GM19239 (cell line): ENCODE data around the gene MYO18B.

Experiments
- DNase-seq: peaks from one replicate; pipeline ENCODE4 v3.0.0; 2011; ENCODE audit warnings: low spot score; ENCODE audit not compliant: insufficient read length
- FAIRE-seq: peaks from 2 replicates; lab custom pipeline; 2011; peaks lifted over from hg19 to GRCh38; lab: Jason Lieb, UNC

The MYO18B gene

GRCh38 chr22:25841775-25842174 lies 99.8 kb downstream of the MYO18B start:
- DNase-seq (no peak), FAIRE-seq (no peak)

DNA sequence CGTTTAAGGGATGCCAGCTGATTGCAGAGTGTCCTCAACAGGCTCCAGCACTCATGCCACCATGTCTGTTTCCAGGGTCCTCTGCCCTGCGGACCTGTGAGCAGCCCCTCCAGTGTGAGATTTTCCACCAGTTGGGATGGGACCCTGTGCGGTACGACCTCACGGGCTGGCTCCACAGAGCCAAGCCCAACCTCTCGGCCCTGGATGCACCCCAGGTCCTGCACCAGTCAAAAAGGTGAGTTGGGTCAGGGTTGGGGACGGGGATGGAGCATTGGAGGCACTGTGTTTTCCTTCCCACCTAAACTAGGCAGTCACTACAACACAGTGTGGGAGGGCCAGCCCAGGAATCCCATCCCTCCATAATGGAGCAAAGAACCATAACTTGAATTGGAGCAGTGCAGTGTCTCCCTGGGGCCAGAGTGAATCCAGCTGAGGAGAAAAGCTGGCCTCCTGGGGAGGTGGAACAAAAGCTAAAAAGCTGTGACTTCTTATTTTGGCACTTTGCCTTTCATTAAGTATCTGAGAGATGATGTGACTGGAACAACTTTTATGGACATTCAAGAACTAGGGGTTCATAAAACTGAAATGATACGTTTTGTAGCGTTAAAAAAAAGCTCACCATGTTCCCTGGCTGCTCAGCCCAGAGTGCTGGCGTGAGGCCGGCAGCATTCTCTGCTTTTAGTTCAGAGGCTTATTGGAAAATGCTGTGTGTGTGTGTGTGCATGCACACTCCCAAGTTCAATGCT lies 101.8 kb downstream of the MYO18B start:
- no peak for DNase-seq
- FAIRE-seq = no peak

- FAIRE-seq (no peak), DNase-seq (no peak)
These were observed 102.6 kb downstream of the MYO18B start for GRCh38 chr22:25844601-25845000.

DNA sequence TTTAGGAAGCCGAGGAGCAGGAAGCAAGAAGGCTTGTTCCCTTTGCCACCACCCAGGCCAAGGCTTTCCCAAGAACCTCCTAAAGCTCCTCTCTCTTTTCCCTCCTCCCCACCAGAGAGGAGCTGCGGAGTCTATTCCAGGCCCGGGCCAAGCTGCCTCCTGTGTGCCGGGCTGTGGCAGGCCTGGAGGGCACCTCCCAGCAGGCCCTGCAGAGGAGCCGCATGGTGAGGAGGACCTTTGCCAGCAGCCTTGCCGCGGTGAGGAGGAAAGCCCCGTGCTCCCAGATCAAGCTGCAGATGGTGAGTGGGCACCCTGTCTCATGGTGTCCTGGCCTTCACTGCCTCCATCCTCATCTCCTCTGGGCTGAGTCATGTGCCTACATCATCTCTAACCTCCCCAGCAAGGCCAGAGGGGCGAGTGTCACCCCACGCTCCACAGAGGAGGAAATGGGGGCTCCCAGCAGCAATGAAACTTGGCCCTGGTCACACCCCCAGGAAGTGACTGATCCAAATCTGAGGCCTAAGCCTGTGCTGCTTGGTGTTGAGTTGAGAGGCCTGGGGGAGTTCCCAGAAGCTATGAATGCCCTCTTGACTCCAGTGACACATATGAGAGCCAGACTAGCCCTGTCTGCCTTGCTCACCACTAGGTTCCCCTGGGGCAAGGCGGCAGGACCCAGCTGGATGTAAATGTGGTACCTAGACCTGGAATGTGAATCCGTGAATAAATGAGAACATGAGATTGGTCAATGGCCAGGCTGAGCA lies 104.2 kb downstream of the MYO18B start:
- no peak for DNase-seq
- no peak for FAIRE-seq

GRCh38 chr22:25847451-25847850 lies 105.5 kb downstream of the MYO18B start:
- DNase-seq = no peak
- no peak for FAIRE-seq

GRCh38 chr22:25848954-25849353 lies 107.0 kb downstream of the MYO18B start:
- FAIRE-seq (no peak), DNase-seq (no peak)

DNA sequence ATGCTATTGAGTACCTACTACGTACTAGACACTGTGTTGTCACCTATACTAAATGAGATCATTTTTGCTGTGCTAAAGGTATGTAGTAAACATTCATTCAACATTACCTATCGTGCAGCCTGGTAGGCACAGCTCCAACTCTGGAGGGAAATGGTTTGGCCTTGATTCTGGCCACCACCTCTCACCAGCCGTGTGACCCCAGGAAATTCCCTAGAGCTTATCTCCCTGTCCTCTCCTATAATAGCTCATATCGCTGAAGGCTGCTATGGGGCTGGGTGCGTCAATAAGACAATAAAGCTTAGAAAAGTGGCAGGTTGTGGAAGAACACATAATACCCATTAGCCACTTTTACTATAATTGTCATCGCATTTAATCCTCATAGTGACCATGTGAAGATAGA lies 107.5 kb downstream of the MYO18B start:
- no peak for FAIRE-seq
- DNase-seq = no peak

GRCh38 chr22:25852223-25852622 lies 110.2 kb downstream of the MYO18B start:
- no peak for FAIRE-seq
- DNase-seq = no peak

- DNase-seq (no peak), FAIRE-seq (no peak)
These were observed 111.1 kb downstream of the MYO18B start for GRCh38 chr22:25853078-25853477.

- no peak for DNase-seq
- no peak for FAIRE-seq
These were observed 111.7 kb downstream of the MYO18B start for GRCh38 chr22:25853501-25854284.

- DNase-seq (no peak), FAIRE-seq (no peak)
These were observed 127.8 kb downstream of the MYO18B start for GRCh38 chr22:25869771-25870170.

DNA sequence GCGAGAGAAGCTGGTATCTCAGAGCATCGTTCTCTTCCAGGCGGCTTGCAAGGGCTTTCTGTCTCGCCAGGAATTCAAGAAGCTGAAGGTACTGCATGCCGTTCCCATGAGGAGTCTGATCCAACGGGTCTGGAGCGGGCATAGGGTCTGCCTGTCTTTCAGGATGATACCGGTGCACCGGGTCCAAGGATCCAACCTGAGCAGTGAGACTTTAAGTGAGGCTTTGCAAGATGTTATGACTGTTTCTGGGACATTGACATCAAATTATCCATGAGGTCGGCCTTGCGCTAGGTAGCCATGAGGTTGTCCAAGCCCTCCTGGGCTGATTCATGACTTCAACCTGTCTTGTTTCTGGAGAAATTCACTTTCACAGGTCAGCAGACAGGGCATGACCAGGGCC lies 132.3 kb downstream of the MYO18B start:
- no peak for DNase-seq
- FAIRE-seq = no peak

DNA sequence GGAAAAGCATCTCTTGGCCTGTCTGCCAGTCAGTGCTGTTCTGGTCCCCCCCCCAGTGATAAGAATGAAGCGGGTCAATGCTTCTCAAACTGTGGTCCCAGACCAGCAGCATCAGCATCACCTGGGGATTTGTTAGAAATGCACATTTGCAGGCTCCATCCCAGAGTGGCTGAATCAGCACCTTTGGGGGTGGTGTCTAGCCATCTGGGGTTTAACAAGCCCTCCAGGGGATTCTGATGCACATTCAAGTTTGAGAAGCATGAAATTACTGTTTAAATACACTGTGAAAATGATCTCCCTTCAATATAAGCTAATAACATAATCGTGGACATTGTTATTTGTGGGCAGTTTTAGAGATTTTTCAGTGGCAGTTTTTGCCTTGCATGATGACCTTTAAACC lies 133.5 kb downstream of the MYO18B start:
- no peak for DNase-seq
- FAIRE-seq = no peak

- DNase-seq = no peak
- no peak for FAIRE-seq
These were observed 134.9 kb downstream of the MYO18B start for GRCh38 chr22:25876871-25877270.

GRCh38 chr22:25878933-25879332 lies 136.9 kb downstream of the MYO18B start:
- DNase-seq (no peak), FAIRE-seq (no peak)

DNA sequence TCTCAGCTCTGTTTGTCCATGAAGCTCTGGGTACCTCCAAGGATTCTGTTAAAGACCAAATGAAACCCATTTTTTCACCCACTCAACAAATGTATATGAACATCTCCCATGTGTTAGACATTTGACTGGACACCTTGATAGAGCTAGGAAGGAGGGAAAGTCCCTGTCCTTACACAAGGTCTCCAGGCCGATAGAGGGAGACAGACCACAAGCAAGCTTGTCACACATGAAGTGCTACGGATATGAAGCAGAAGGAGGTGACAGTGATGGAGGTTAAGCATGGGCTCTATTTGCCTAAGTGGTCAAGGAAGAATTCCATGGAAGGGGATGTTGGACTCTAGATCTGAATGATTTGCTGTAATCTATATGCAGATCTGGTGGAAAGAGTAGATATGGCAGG lies 138.5 kb downstream of the MYO18B start:
- FAIRE-seq (no peak), DNase-seq (no peak)

GRCh38 chr22:25881210-25881755 lies 139.3 kb downstream of the MYO18B start:
- no peak for DNase-seq
- no peak for FAIRE-seq

DNA sequence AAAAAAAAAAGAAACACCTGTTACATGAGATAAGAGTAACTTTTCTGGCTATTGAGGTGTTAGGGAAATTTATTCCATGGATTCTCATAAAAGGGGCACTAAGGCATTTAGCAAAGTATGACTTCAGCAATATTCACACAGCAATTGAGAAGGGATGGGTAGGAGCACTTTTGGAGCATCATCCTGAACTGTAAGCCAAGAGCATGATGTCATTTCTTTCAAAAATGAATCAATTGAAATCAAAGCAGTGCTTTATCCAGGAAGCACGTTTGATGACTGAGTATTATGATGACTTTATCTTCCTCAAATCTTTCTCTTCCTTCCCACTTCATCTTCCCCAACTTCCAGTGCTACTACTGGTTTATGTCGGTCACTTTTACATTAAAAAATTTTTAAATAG lies 140.4 kb downstream of the MYO18B start:
- DNase-seq (no peak), FAIRE-seq (no peak)

- no peak for FAIRE-seq
These were observed 141.6 kb downstream of the MYO18B start for GRCh38 chr22:25883482-25884033.

DNA sequence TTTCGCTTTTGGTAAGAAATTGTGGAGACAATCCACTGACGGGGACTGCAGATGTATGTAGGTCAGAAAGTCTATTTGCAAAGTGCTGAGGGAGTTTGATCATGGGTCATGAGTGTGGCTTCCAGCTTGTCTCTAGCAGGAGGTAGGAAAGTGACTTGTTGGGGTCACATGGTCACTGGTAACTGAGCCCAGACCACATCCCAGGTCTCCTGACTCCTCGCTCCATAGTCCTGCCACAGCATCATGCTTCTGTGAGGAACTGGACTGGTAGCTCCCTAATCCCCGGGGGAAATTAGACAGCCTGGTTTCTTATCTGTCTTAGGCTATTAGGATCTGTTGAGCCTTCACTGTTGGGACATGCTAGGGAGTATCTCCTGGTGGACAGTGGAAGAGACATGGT lies 142.1 kb downstream of the MYO18B start:
- FAIRE-seq = no peak
- no peak for DNase-seq

More at GRCh38 chr22:25883482-25884033, 141.6 kb downstream of the MYO18B start:
- no peak for DNase-seq
